Liver (tissue), 9 donors: ENCODE results near the gene KIAA0753. TPM values are rescaled to one million over a fixed set of nuclear protein-coding genes. Genes with fewer than 3 reads are reported as not detected.
"Not testable (repeated sequence)": the region's sequence is repeated elsewhere in the genome, so short reads cannot be mapped to it uniquely, and the experiment has no call there.

Source experiments
- DNase-seq: peaks from one replicate; pipeline ENCODE4 v3.0.0-alpha.2; 2017; ENCODE audit warnings: low spot score
- H3K27ac ChIP-seq, 2 donors: one replicate each; pipeline ENCODE4 v1.7.0; 2013; ENCODE audit warnings: inconsistent platforms in 2 of 2, low read length in 2 of 2, control low read depth in 1 of 2, low read depth in 1 of 2, mild to moderate bottlenecking in 1 of 2
- H3K27me3 ChIP-seq, 4 donors: one replicate each; pipeline versions ENCODE4 v1.6.1 to v1.7.0; 2013; ENCODE audit warnings: low read length in 3 of 4, inconsistent platforms in 1 of 4, mild to moderate bottlenecking in 1 of 4, moderate library complexity in 1 of 4; ENCODE audit not compliant: control insufficient read depth in 4 of 4, insufficient read depth in 4 of 4
- H3K36me3 ChIP-seq, 4 donors: one replicate each; pipeline versions ENCODE4 v1.6.1 to v1.7.0; 2013; ENCODE audit warnings: low read length in 3 of 4, mild to moderate bottlenecking in 3 of 4, low read depth in 1 of 4, moderate library complexity in 1 of 4; ENCODE audit not compliant: control insufficient read depth in 4 of 4, insufficient read depth in 3 of 4
- H3K4me1 ChIP-seq, 4 donors: one replicate each; pipeline versions ENCODE4 v1.6.1 to v1.7.0; 2013; ENCODE audit warnings: low read length in 3 of 4, mild to moderate bottlenecking in 3 of 4, moderate library complexity in 1 of 4; ENCODE audit not compliant: control insufficient read depth in 4 of 4, insufficient read depth in 4 of 4
- H3K4me3 ChIP-seq, 3 donors: one replicate each; pipeline versions ENCODE4 v1.6.1 to v1.7.0; 2013; ENCODE audit warnings: low read length in 3 of 3, control low read depth in 1 of 3, low read depth in 1 of 3, mild to moderate bottlenecking in 1 of 3
- H3K9ac ChIP-seq, 2 donors: one replicate each; pipeline ENCODE4 v1.7.0; 2013; ENCODE audit warnings: low read length in 2 of 2, mild to moderate bottlenecking in 2 of 2, moderate library complexity in 2 of 2, control low read depth in 1 of 2, low read depth in 1 of 2
- H3K9me3 ChIP-seq, 4 donors: one replicate each; pipeline versions ENCODE4 v1.6.1 to v1.7.0; 2013; ENCODE audit warnings: low read length in 3 of 4; ENCODE audit not compliant: control insufficient read depth in 4 of 4
- FOXA2 ChIP-seq: IDR thresholded peaks from 2 replicates; pipeline ENCODE4 v1.6.1; 2016; ENCODE audit warnings: antibody characterized with exemption
- GABPA ChIP-seq, 2 donors: IDR thresholded peaks in 1 of 2; conservative IDR thresholded peaks in 1 of 2; 2 replicates each; pipeline ENCODE4 v1.6.1; 2016; ENCODE audit warnings: antibody characterized with exemption in 2 of 2, mild to moderate bottlenecking in 1 of 2, moderate library complexity in 1 of 2
- HNF4A ChIP-seq, 2 donors: conservative IDR thresholded peaks; 2 replicates each; pipeline ENCODE4 v1.6.1; 2016; ENCODE audit warnings: antibody characterized with exemption in 2 of 2, mild to moderate bottlenecking in 2 of 2
- NR2F2 ChIP-seq: IDR thresholded peaks from 2 replicates; pipeline ENCODE4 v1.6.1; 2016; ENCODE audit warnings: antibody characterized with exemption
- RAD21 ChIP-seq, 2 donors: IDR thresholded peaks; 2 replicates each; pipeline ENCODE4 v1.6.1; 2016; ENCODE audit warnings: antibody characterized with exemption in 2 of 2, mild to moderate bottlenecking in 2 of 2
- RXRA ChIP-seq, 2 donors: IDR thresholded peaks; 2 replicates each; pipeline ENCODE4 v1.6.1; 2017 to 2018; ENCODE audit warnings: antibody characterized with exemption in 2 of 2, mild to moderate bottlenecking in 1 of 2
- SP1 ChIP-seq: IDR thresholded peaks from 2 replicates; pipeline ENCODE4 v1.6.1; 2018; ENCODE audit warnings: antibody characterized with exemption, mild to moderate bottlenecking
- YY1 ChIP-seq: IDR thresholded peaks from 2 replicates; pipeline ENCODE4 v1.6.1; 2016; ENCODE audit warnings: antibody characterized with exemption, mild to moderate bottlenecking
- WGBS: extraction: QIAGEN DNeasy Blood & Tissue Kit; methylation state at CpG from one replicate; pipeline ENCODE4 v1.1.7; 2013; 5-methylcytosine and 5-hydroxymethylcytosine counted together
- polyA plus RNA-seq, 2 donors: library from polyadenylated mRNA; stranded (reverse) in 1 of 2; unstranded in 1 of 2; fragments of 200-250 nt in 1 of 2; fragments of >200 nt in 1 of 2; fragmentation: Nextera tagmentation in 1 of 2; extraction: Ambion mirVana in 1 of 2; gene quantifications; one replicate each; pipeline versions ENCODE4 v1.2.1 to v1.2.3, GENCODE V29; 2013 to 2015
- total RNA-seq, 2 donors: library from RNA; depleted of rRNA; stranded (reverse); fragments of >200 nt; gene quantifications; one replicate each; pipeline ENCODE4 v1.2.3, GENCODE V29; 2014
- TF ChIP-seq, protein P1 (sequence below): IDR thresholded peaks from 2 replicates; pipeline ENCODE4 v1.6.1; 2016; ENCODE audit warnings: antibody characterized with exemption
- TF ChIP-seq, protein P2 (sequence below): fragments of 150-350 bp; IDR thresholded peaks from 2 replicates; pipeline ENCODE4 v1.5.1; 2017; ENCODE audit warnings: improper control_type of control experiment, low read depth, low read length; ENCODE audit not compliant: missing input control
- donor health status: healthy.
- donor health status: healthy.
- donor health status: healthy.
- donor health status: healthy.
- donor health status: healthy.

Gene KIAA0753
- total and polyA plus RNA-seq, 4 donors = 2.0 to 5.9 (median 3.0) TPM

DNA sequence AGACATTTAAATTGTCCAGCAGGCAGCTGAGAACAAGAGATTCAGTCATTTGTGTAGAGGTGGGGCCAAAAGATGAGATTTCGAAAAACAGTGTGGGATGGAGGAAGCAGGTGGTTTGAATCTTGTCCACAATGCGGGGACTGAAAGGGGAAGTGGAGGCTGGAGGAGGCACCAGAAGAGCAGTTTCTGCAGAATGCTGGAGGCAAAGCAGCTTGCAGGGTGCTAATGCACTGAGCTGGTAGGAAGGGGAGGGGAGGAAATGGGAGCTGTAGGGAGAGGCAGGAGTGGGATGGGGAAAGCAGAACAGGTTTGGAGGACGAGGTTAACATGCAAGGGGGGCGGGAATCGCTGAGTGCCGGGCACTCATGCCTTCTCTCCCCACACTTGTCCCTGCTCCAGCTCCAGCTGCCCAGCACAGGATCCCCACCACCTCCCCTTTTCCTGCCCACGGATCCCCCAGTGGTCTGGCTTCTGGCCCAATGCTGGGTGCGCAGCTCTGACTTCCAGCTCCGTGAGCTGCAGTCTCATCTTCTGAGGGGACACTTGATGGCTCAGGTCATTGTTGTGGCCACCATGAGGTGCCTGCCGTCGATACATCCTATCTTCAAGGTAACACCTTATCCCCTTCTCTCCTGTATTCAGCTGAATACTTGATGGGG is 20.4 kb upstream of the KIAA0753 start:
- 68% methylated on average over 11 of the region's 11 CpGs for WGBS
- H3K4me3 ChIP-seq = no peak overlapping the region
- H3K9ac ChIP-seq = no peak overlapping the region
- H3K9me3 ChIP-seq = no peaks in the 10 kb centered on the region
- TF ChIP-seq GABPA (IDR thresholded peaks at IDR 0.05 in 1 of 2, conservative IDR thresholded peaks at IDR 0.05 in 1 of 2) = no peak
- TF ChIP-seq, protein P1, sequence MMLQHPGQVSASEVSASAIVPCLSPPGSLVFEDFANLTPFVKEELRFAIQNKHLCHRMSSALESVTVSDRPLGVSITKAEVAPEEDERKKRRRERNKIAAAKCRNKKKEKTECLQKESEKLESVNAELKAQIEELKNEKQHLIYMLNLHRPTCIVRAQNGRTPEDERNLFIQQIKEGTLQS = no peak
- no peak for TF ChIP-seq HNF4A (conservative IDR thresholded peaks at IDR 0.05)
- TF ChIP-seq RXRA (IDR thresholded peaks at IDR 0.05) = no peak
- no peak for TF ChIP-seq SP1
- TF ChIP-seq NR2F2 = no peak
- H3K27me3 ChIP-seq = no peaks in the 10 kb centered on the region
- DNase-seq = no peak
- H3K36me3 ChIP-seq = no peaks in the 10 kb centered on the region
- peaks cover 0 to 2% (median 0%) of the 10 kb centered on the region in 4 donors for H3K4me1 ChIP-seq
- no peak overlapping the region for H3K27ac ChIP-seq

DNA sequence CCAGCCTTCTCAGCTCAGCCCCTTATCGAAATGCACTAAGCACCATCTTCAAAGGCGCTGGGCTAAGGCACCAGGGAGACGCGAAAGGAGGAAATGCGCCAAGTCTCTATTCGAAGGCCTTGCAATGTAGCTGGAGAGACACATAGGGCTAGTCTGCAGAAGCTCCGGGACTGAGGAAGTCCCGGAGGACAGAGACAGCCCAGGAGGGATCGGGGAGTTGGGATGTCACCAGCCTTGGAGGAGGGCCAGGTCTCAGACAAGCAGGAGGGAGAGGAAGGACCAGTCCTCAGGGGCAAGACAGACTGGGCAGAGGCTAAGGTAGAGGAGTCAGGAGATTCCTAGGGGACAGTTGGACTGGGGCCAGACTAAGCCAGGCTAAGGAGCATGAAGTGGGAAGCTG is 19.6 kb upstream of the KIAA0753 start:
- TF ChIP-seq NR2F2 (no peak), RXRA (IDR thresholded peaks at IDR 0.05) (no peak)
- H3K9ac ChIP-seq = no peak overlapping the region
- H3K27me3 ChIP-seq = no peaks in the 10 kb centered on the region
- DNase-seq = no peak
- no peak overlapping the region for H3K4me3 ChIP-seq
- peaks cover 0 to 5% (median 0%) of the 10 kb centered on the region in 4 donors for H3K4me1 ChIP-seq
- 82% methylated on average over 9 of the region's 9 CpGs for WGBS
- H3K9me3 ChIP-seq = no peaks in the 10 kb centered on the region
- no peak overlapping the region for H3K27ac ChIP-seq
- no peaks in the 10 kb centered on the region for H3K36me3 ChIP-seq

DNA sequence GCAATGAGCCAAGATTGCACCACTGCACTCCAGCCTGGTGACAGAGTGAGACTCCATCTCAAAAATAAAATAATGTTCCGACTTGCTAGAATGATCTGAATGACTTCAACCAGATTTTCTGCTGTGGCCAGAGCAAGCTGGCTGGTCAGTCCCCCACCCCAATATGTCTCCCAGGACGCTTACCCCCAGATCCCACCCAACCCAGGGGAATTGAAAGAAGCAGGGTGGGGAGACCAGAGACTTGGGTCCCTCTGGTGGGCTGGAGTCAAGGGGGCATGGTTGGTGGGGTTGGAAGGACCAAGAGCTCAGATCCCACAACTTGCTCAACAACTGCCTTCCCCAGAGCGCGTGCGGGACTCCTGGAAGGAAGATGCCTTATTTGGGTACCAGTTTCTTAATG is 17.9 kb upstream of the KIAA0753 start:
- H3K9ac ChIP-seq, H3K4me1 ChIP-seq, H3K27me3 ChIP-seq, H3K36me3 ChIP-seq, H3K9me3 ChIP-seq, H3K4me3 ChIP-seq, DNase-seq, H3K27ac ChIP-seq: not testable (repeated sequence)
- WGBS = 87% methylated on average over 5 of the region's 5 CpGs

DNA sequence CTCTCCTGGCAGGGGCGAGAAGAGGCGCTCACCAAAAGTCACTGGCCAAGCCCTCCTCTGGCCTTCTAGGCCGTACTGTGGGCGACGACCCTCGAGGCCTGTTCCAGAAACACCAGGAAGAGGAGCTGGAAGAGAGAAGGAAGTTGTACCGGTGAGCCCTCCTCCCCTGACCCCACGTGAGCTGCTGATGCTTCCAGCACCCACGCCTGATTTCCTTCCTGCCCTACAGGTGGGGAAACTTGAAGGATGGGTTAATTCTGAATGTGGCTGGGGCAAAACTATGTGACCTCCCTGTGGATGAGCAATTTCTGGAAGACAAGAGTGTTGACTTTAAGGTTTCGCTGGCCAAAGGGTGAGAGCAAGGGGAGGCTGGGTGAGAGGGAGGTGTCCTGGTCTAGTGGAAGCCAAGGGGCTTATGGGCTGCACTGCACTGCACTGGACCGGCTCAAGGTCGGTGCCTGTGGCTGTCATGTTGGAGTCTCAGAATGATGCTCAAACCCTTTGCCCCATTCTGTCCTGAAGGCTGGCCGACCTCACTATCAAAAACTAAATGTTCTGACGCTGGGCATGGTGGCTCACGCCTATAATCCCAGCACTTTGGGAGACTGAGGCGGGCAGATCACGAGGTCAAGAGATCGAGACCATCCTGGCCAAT is 17.2 kb upstream of the KIAA0753 start:
- Histone ChIP-seq H3K9ac (no peak overlapping the region), H3K36me3 (no peaks in the 10 kb centered on the region), H3K4me1 (peaks cover 0 to 15% (median 12%) of the 10 kb centered on the region in 4 donors), H3K9me3 (no peaks in the 10 kb centered on the region), H3K27me3 (no peaks in the 10 kb centered on the region), H3K4me3 (no peak overlapping the region), H3K27ac (no peak overlapping the region)
- 87% methylated on average over 18 of the region's 18 CpGs for WGBS
- no peak for DNase-seq
- TF ChIP-seq SP1 (no peak), RAD21 (IDR thresholded peaks at IDR 0.05) (no peak), HNF4A (conservative IDR thresholded peaks at IDR 0.05) (no peak), FOXA2 (no peak), YY1 (no peak), NR2F2 (no peak), GABPA (IDR thresholded peaks at IDR 0.05 in 1 of 2, conservative IDR thresholded peaks at IDR 0.05 in 1 of 2) (no peak)
- TF ChIP-seq, protein P2, sequence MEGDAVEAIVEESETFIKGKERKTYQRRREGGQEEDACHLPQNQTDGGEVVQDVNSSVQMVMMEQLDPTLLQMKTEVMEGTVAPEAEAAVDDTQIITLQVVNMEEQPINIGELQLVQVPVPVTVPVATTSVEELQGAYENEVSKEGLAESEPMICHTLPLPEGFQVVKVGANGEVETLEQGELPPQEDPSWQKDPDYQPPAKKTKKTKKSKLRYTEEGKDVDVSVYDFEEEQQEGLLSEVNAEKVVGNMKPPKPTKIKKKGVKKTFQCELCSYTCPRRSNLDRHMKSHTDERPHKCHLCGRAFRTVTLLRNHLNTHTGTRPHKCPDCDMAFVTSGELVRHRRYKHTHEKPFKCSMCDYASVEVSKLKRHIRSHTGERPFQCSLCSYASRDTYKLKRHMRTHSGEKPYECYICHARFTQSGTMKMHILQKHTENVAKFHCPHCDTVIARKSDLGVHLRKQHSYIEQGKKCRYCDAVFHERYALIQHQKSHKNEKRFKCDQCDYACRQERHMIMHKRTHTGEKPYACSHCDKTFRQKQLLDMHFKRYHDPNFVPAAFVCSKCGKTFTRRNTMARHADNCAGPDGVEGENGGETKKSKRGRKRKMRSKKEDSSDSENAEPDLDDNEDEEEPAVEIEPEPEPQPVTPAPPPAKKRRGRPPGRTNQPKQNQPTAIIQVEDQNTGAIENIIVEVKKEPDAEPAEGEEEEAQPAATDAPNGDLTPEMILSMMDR = no peak
- TF ChIP-seq, protein P1 = no peak

DNA sequence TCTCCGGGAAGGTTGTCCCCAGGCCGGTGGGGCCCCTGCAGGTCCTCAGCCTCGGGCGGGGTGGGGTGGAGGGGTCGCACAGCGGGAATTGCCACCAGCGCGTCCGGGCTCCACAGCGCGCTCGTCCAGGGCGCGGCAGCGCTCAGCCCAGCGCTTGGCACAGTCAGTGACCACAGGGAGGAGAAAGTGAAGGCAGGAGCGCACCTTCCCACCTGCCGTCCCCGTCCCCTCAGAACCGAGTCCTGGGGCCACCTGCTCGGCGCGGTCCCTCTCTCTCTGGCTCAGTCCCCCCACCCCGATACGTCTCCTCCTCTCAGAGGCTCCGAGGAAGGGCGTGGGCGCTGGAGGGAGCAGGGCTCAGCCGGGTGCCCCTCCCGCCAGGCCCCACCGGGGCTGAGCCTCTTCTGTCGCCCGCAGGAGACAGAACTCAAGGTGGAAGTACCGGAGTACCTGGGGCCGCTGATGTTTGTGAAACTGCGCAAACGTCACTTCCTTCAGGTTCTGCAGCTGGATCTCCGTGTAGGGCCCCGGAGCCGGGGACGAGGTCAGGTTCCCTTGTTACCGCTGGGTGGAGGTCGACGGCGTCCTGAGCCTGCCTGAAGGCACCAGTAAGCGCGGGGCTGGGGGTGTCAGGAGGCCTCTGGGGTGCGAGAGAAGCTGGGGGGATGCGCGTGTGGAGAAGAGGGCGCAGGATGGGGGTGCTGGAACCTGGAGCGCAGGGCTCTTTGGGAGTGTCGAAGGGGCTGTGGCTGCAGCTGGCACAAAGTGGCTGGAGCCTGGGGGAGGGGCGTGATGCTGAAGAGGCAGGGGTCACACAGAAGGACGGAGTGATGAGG is 16.5 kb upstream of the KIAA0753 start:
- not testable (repeated sequence) for DNase-seq
- H3K4me1 ChIP-seq = peaks cover 2 to 23% (median 19%) of the 10 kb centered on the region in 4 donors

More for the DNA sequence above, 16.5 kb upstream of the KIAA0753 start:
- 13% methylated on average over 53 of the region's 55 CpGs for WGBS
- H3K9me3 ChIP-seq, H3K27me3 ChIP-seq, H3K9ac ChIP-seq, H3K27ac ChIP-seq, H3K4me3 ChIP-seq, H3K36me3 ChIP-seq: not testable (repeated sequence)
